GM21529 (cell line): Measurements from ENCODE around the gene MICOS13.

ENCODE experiments used
- ATAC-seq: cut with Tn5 transposase; IDR thresholded peaks from one replicate; pipeline ENCODE4 v1.9.1; 2021; ENCODE audit not compliant: unreplicated experiment

MICOS13 gene

GRCh38 chr19:5631567-5632240 lies 48.6 kb downstream of the MICOS13 start:
- no peak for ATAC-seq

DNA sequence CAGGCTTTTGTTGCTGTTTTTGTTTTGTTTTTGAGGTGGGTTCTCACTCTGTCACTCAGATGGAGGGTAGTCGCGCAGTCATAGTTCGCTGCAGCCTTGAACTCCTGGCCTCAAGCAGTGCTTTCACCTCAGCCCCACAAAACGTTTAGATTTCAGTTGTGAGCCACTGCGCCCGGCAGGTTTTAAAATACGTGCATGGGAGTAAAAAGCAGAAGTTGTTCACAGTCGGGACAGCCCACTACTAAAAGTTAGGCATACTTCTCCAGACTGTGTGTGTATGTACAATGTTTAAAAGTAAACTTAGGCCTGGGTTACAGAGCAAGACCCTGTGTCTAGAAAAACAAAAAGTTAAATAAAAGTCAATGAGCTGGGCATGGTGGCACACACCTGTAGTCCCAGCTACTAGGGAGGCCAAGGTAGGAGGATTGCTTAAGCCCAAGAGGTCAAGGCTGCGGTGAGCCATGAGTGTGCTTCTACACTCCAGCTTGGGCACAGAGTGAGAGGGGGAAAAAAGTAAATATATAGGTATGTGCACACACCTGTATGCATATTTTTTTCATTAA lies 51.3 kb downstream of the MICOS13 start:
- no peak for ATAC-seq

DNA sequence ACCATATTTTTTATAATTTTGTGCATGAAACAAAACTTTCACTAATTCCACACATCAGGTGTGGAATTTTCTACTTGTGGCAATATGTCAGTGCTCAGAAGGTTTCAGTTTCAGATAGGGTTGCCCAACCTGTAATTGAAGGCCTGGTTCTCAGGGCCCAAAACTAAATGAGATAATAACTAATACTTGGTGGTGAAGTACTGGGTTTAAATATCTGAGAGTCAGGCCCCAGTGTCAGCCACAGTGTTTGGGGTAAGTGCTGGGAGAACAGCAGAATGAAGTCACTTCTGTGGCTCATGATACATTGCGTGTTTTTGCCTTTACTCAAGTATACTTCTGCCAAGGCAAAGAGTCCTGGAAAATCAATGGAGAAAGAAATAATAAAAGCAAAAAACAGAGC lies 51.9 kb downstream of the MICOS13 start:
- no peak for ATAC-seq
